ENCODE measurements around the gene RXRB. TPM values are rescaled to one million over a fixed set of nuclear protein-coding genes. Genes with fewer than 3 reads are reported as not detected.
"Not testable (repeated sequence)": the region's sequence is repeated elsewhere in the genome, so short reads cannot be mapped to it uniquely, and the experiment has no call there.

The RXRB gene
- total and polyA plus RNA-seq, 5 donors from 2014 or later, result 7.1 to 62.6 (median 7.3) TPM

DNA sequence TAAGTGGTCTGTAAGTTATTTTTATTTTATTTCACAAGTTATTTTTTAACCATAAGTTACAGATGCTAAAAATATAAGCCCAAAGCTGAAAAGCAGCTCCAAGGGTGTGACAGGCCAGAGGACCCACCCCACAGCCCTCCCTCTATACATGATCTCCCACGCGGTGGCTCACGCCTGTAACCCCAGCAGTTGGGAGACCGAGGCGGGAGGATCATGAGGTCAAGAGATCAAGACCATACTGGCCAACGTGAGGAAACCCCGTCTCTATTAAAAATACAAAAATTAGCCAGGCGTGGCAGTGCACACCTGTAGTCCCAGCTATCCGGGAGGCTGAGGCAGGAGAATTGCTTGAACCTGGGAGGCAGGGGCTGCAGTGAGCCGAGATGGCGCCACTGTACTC, 40.4 kb downstream of the RXRB start:
- H3K36me3 ChIP-seq (ENCODE audit: control insufficient read depth, insufficient read depth, low read length), result no peaks in the 10 kb centered on the region
- H3K27ac ChIP-seq (ENCODE audit: insufficient read depth, low read length, poor library complexity, severe bottlenecking), result no peak overlapping the region
- no peaks in the 10 kb centered on the region for H3K9me3 ChIP-seq (ENCODE audit: control insufficient read depth in 2 of 2, low read length in 2 of 2)
- Mint-ChIP-seq H3K36me3 (no peaks in the 10 kb centered on the region), H3K27ac (no peak overlapping the region), H3K9me3 (no peaks in the 10 kb centered on the region), H3K27me3 (peaks cover 18% of the 10 kb centered on the region), H3K4me3 (no peak overlapping the region), H3K4me1 (peaks cover 0 to 11% (median 8%) of the 10 kb centered on the region in 4 donors)
- H3K27me3 ChIP-seq (ENCODE audit: control insufficient read depth, insufficient read depth, low read length), result no peaks in the 10 kb centered on the region
- H3K4me3 ChIP-seq (ENCODE audit: low read depth, low read length), result no peak overlapping the region
- ATAC-seq (ENCODE audit: low read depth in 2 of 2) (no peak), DNase-seq (no peak)
- H3K4me1 ChIP-seq (ENCODE audit: control insufficient read depth, insufficient read depth, low read length, poor library complexity, severe bottlenecking), result peaks cover 10% of the 10 kb centered on the region

DNA sequence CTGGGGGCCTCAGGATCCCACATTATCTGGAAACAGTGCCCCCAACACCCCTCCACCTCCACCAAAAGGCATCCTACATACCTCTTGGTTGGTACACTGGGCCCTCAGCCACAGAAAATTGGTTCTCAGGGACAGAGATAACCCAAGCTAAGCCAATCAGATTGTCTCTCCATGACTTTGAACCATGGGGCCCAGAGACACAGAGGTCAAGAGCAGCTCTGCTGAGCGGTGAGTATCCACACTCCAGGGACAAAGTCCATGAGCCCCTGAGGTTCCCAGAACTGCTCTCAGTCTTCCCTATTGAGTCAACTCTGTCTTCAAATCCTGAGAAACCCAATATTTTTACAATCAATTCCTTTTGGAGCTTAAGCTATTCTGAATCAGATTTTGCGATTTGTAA, 43.5 kb downstream of the RXRB start:
- peaks cover 29% of the 10 kb centered on the region for H3K27me3 Mint-ChIP-seq
- no peak for ATAC-seq (ENCODE audit: low read depth in 2 of 2)
- peaks cover 0 to 11% (median under 1%) of the 10 kb centered on the region in 7 donors for H3K9me3 Mint-ChIP-seq
- H3K4me3 Mint-ChIP-seq, result no peak overlapping the region
- H3K27ac Mint-ChIP-seq, result no peak overlapping the region
- no peaks in the 10 kb centered on the region for H3K36me3 ChIP-seq (ENCODE audit: control insufficient read depth, insufficient read depth, low read length)
- H3K36me3 Mint-ChIP-seq, result no peaks in the 10 kb centered on the region
- H3K4me3 ChIP-seq (ENCODE audit: low read depth, low read length), result no peak overlapping the region
- H3K4me1 ChIP-seq (ENCODE audit: control insufficient read depth, insufficient read depth, low read length, poor library complexity, severe bottlenecking), result peaks cover 9% of the 10 kb centered on the region
- H3K9me3 ChIP-seq (ENCODE audit: control insufficient read depth in 2 of 2, low read length in 2 of 2), result no peaks in the 10 kb centered on the region
- peaks cover 0 to 9% (median 6%) of the 10 kb centered on the region in 4 donors for H3K4me1 Mint-ChIP-seq
- no peak for DNase-seq
- H3K27me3 ChIP-seq (ENCODE audit: control insufficient read depth, insufficient read depth, low read length), result peaks cover 3% of the 10 kb centered on the region
- H3K27ac ChIP-seq (ENCODE audit: insufficient read depth, low read length, poor library complexity, severe bottlenecking), result no peak overlapping the region

DNA sequence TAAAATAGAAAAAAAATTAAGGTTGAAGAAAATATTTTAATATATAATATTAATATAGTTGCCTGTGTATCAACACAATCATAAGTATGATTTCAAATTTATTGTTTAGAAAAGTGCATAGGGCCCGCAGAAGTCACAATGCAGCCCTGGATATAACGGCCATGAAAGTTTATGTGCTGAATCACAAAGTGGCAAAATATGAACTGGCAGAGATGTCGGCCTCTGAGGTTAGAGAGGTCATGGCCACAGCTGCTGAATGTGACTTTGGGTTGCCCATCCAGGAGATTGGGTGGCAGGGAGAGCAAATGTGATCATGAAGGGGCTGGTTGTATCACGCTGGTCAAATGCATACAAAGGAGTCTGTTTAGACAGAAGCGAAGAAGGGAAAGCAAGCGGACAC, 43.9 kb downstream of the RXRB start:
- DNase-seq, result no peak
- H3K9me3 ChIP-seq (ENCODE audit: control insufficient read depth in 2 of 2, low read length in 2 of 2), result peaks cover 0 to under 1% of the 10 kb centered on the region in 2 experiments

DNA sequence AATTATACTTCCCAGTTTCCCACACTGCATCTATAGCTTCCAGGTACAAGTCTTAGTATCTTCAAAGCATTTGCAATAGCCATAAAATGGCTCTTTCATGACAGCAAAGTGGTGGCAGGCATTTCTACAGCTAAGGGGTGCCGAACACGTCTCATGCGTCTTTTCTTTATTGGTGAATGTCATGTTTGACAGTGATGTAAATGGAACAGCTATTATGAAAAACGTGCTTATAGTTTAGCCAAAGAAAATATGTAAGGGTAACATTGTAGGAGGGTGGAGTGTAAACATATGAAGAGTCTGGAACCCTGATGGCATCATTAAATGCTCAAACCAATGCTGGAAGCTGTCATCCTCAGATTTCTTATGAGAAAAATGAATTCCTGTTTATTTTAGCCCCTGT, 46.1 kb downstream of the RXRB start:
- peaks cover 10% of the 10 kb centered on the region for H3K27me3 ChIP-seq (ENCODE audit: control insufficient read depth, insufficient read depth, low read length)
- no peak overlapping the region for H3K27ac ChIP-seq (ENCODE audit: insufficient read depth, low read length, poor library complexity, severe bottlenecking)
- H3K4me3 Mint-ChIP-seq, result no peak overlapping the region
- H3K36me3 ChIP-seq (ENCODE audit: control insufficient read depth, insufficient read depth, low read length), result no peaks in the 10 kb centered on the region
- no peaks in the 10 kb centered on the region for H3K36me3 Mint-ChIP-seq
- ATAC-seq (ENCODE audit: low read depth in 2 of 2) (no peak), DNase-seq (no peak)
- H3K9me3 ChIP-seq (ENCODE audit: control insufficient read depth in 2 of 2, low read length in 2 of 2), result peaks cover 0 to 4% of the 10 kb centered on the region in 2 experiments
- H3K4me1 ChIP-seq (ENCODE audit: control insufficient read depth, insufficient read depth, low read length, poor library complexity, severe bottlenecking), result no peaks in the 10 kb centered on the region
- no peaks in the 10 kb centered on the region for H3K4me1 Mint-ChIP-seq
- H3K27ac Mint-ChIP-seq, result no peak overlapping the region
- peaks cover 33% of the 10 kb centered on the region for H3K27me3 Mint-ChIP-seq
- no peak overlapping the region for H3K4me3 ChIP-seq (ENCODE audit: low read depth, low read length)
- peaks cover 0 to 16% (median 4%) of the 10 kb centered on the region in 7 donors for H3K9me3 Mint-ChIP-seq

More for the DNA sequence above, 43.9 kb downstream of the RXRB start:
- Mint-ChIP-seq H3K27ac (no peak overlapping the region), H3K27me3 (peaks cover 32% of the 10 kb centered on the region), H3K4me3 (no peak overlapping the region), H3K36me3 (no peaks in the 10 kb centered on the region), H3K9me3 (peaks cover 0 to 15% (median 2%) of the 10 kb centered on the region in 7 donors), H3K4me1 (peaks cover 0 to 5% (median 4%) of the 10 kb centered on the region in 4 donors)
- H3K4me1 ChIP-seq (ENCODE audit: control insufficient read depth, insufficient read depth, low read length, poor library complexity, severe bottlenecking), result peaks cover 5% of the 10 kb centered on the region
- H3K36me3 ChIP-seq (ENCODE audit: control insufficient read depth, insufficient read depth, low read length), result no peaks in the 10 kb centered on the region
- ATAC-seq (ENCODE audit: low read depth in 2 of 2), result no peak
- H3K4me3 ChIP-seq (ENCODE audit: low read depth, low read length), result no peak overlapping the region
- peaks cover 3% of the 10 kb centered on the region for H3K27me3 ChIP-seq (ENCODE audit: control insufficient read depth, insufficient read depth, low read length)
- H3K27ac ChIP-seq (ENCODE audit: insufficient read depth, low read length, poor library complexity, severe bottlenecking), result no peak overlapping the region

DNA sequence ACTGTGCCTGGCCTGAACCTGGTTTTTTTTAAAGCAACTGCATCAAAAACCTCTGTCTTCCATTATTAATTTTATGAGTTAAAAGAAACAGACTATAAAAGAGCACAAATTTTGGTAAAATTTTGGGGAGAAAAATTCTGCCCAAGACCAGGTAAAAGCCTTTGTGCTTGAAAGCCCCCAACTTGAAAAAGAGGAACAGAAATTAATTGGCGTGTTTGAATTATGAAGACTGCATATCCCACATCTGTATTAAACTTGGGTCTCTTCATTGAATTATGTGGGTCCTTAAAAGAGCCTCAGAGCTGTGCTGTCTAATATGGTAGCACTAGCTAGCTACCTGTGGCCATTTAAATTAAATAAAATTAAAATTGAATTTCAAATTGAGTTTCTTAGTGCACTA, 49.4 kb downstream of the RXRB start:
- Histone ChIP-seq H3K4me1 (ENCODE audit: control insufficient read depth, insufficient read depth, low read length, poor library complexity, severe bottlenecking) (no peaks in the 10 kb centered on the region), H3K27ac (ENCODE audit: insufficient read depth, low read length, poor library complexity, severe bottlenecking) (no peak overlapping the region), H3K9me3 (ENCODE audit: control insufficient read depth in 2 of 2, low read length in 2 of 2) (peaks cover 0 to 4% of the 10 kb centered on the region in 2 experiments), H3K4me3 (ENCODE audit: low read depth, low read length) (no peak overlapping the region), H3K27me3 (ENCODE audit: control insufficient read depth, insufficient read depth, low read length) (peaks cover 17% of the 10 kb centered on the region), H3K36me3 (ENCODE audit: control insufficient read depth, insufficient read depth, low read length) (no peaks in the 10 kb centered on the region)
- Mint-ChIP-seq H3K36me3 (no peaks in the 10 kb centered on the region), H3K27ac (no peak overlapping the region), H3K27me3 (peaks cover 52% of the 10 kb centered on the region), H3K4me3 (no peak overlapping the region), H3K4me1 (peaks cover 0 to 3% (median 1%) of the 10 kb centered on the region in 4 donors), H3K9me3 (peaks cover 0 to 16% (median 5%) of the 10 kb centered on the region in 7 donors)
- DNase-seq, result no peak
- ATAC-seq (ENCODE audit: low read depth in 2 of 2), result no peak

DNA sequence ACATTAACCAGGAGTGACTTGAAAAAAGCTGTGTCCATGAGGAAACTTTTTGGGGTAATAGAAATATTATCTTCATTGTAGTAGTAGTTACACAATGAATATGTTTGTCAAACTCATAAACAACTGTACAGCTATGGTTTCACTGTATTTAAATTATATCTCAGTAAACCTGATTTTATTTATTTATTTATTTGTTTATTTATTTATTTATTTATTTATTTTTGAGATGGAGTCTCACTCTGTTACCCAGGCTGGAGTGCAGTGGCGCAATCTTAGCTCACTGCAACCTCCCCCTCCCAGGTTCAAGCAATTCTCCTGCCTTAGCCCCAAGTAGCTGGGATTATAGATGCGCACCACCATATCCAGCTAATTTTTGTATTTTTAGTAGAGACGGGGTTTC, 49.9 kb downstream of the RXRB start:
- Mint-ChIP-seq H3K9me3 (peaks cover 0 to 16% (median 5%) of the 10 kb centered on the region in 7 donors), H3K27me3 (peaks cover 53% of the 10 kb centered on the region)
- not testable (repeated sequence) for ATAC-seq (ENCODE audit: low read depth in 2 of 2); H3K27ac Mint-ChIP-seq; H3K4me1 Mint-ChIP-seq; H3K4me3 Mint-ChIP-seq; H3K36me3 ChIP-seq (ENCODE audit: control insufficient read depth, insufficient read depth, low read length); H3K9me3 ChIP-seq (ENCODE audit: control insufficient read depth in 2 of 2, low read length in 2 of 2); H3K36me3 Mint-ChIP-seq; DNase-seq; H3K4me3 ChIP-seq (ENCODE audit: low read depth, low read length); H3K4me1 ChIP-seq (ENCODE audit: control insufficient read depth, insufficient read depth, low read length, poor library complexity, severe bottlenecking); H3K27ac ChIP-seq (ENCODE audit: insufficient read depth, low read length, poor library complexity, severe bottlenecking)
- peaks cover 17% of the 10 kb centered on the region for H3K27me3 ChIP-seq (ENCODE audit: control insufficient read depth, insufficient read depth, low read length)

DNA sequence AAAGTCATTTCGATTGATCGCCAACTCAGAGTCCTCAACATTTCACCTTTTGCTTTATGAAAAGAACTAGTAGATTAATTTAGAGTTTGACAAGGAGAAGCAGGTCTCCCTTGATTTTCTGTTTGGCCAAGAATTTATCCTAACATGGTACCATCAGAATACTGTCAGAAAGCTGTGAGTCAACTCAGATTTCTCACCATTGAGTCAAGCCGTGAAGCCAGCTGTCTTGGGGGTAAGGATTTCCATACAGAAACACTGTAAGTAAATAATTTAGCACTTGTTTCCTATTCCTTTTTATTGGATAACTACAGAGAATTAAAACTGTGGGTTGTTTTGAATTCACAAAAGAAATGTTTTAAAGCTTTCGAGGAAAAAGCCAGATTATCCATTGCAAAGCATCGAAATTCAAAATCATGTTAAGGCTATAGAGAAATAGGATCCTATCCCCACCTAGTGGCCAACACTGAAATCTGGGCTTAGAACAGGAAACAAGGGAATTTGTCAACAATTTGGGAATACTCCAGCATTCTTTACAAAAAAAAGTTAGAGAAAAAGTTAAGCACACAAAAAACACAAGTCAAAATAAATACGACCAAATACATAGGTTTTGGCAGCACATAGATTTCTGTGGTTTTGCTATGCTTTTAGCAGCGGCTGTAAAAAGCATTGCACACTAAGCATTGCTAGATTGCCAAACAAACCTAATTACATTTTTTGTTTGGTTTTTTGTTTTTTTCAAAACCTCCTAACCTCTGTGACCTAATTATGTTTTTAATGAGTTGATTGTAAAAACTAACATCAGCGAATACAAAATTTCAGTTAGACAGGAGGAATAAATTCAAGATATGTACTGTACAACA, 52.4 kb downstream of the RXRB start:
- Histone ChIP-seq H3K4me1 (ENCODE audit: control insufficient read depth, insufficient read depth, low read length, poor library complexity, severe bottlenecking) (no peaks in the 10 kb centered on the region), H3K27ac (ENCODE audit: insufficient read depth, low read length, poor library complexity, severe bottlenecking) (no peak overlapping the region), H3K27me3 (ENCODE audit: control insufficient read depth, insufficient read depth, low read length) (peaks cover 19% of the 10 kb centered on the region), H3K36me3 (ENCODE audit: control insufficient read depth, insufficient read depth, low read length) (no peaks in the 10 kb centered on the region), H3K9me3 (ENCODE audit: control insufficient read depth in 2 of 2, low read length in 2 of 2) (peaks cover 2 to 4% of the 10 kb centered on the region in 2 experiments), H3K4me3 (ENCODE audit: low read depth, low read length) (no peak overlapping the region)
- Mint-ChIP-seq H3K4me3 (no peak overlapping the region), H3K36me3 (no peaks in the 10 kb centered on the region), H3K9me3 (peaks cover 0 to 16% (median 5%) of the 10 kb centered on the region in 7 donors), H3K27me3 (peaks cover 57% of the 10 kb centered on the region), H3K27ac (no peak overlapping the region), H3K4me1 (peaks cover 0 to 5% (median 1%) of the 10 kb centered on the region in 4 donors)
- ATAC-seq (ENCODE audit: low read depth in 2 of 2) (no peak), DNase-seq (peak in 1 of 3 donors; percentile 35)

Data from CD4-positive, CD25-positive, alpha-beta regulatory T cell (primary cell).